GM19240 (cell line): ENCODE measurements around the gene ETFRF1.

Experiments
- DNase-seq: peaks from one replicate; pipeline ENCODE4 v3.0.0; 2011; ENCODE audit warnings: low spot score; ENCODE audit not compliant: insufficient read length

The ETFRF1 gene

DNA sequence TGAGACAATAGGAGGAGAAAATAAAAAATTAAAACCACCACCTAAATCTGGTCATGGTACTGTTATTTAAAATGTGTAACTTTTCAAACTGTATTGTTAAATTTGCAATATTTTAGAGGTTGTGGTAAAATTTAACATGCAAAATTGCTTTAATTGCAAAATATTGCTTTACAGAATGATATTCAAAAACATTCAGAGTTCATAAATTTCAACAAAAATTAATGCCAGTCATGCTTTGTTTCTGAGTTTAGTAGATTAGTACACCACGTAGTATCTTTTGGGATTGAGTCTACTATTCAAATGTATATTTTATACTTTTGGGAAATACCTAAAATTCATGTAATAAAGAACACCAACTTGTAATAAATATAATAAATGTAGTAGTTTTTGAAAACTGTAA, 18.3 kb downstream of the ETFRF1 start:
- no peak for DNase-seq

DNA sequence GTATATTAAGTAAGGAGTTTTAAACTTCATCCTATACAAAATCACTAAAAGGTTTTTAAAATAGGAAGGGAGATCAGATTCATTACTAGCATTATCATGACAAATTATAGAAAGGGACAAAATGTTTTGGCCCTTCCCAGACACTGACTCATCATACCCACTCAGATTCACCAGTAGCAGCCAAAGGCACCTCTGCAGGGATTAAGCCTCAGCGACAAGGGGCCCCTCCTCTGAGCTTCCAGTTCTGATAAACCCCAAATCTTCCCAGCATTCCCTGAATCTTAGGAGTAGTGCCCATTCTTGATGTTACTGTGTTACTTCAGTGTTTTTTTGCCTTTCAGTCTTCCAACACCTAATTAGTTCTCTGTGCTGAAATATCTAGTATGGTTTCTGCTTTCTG, 41.2 kb downstream of the ETFRF1 start:
- no peak for DNase-seq

GRCh38 chr12:25236626-25237025, 41.6 kb downstream of the ETFRF1 start:
- DNase-seq = no peak

GRCh38 chr12:25241167-25242020, 46.4 kb downstream of the ETFRF1 start:
- DNase-seq = no peak

DNA sequence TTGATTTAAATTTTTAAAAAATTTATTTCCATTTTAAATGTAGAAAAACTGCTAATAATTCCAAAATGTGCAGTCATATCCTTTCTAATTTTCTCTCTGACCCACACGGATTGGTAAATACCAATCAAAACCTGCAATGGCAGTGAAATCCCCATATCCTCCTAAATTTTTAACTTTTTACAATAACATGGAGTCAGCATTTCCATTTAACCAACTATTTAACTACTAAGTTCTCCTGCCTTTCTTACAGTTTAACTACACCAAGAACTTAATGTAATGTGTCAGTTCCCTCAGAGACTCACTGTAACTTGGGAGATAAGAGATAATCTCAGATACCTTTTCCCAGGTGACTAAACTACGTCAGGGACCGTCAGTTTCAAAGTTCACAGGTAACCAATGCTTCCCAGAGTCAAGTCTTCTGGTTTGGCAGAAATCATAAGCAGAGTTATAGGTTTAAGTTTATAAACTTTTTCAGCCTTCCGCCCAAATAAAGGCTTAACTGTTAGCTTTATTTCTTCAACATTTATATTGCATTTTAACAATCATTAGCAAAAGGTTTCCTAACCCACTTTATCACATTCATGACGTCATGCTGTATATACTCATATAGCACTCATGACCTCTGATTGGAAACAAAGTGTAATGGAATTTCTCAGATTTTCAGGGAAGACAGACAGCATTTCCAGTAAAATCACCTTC, 48.1 kb downstream of the ETFRF1 start:
- no peak for DNase-seq

GRCh38 chr12:25243680-25243990, 48.6 kb downstream of the ETFRF1 start:
- no peak for DNase-seq

GRCh38 chr12:25245491-25245890, 50.5 kb downstream of the ETFRF1 start:
- no peak for DNase-seq

DNA sequence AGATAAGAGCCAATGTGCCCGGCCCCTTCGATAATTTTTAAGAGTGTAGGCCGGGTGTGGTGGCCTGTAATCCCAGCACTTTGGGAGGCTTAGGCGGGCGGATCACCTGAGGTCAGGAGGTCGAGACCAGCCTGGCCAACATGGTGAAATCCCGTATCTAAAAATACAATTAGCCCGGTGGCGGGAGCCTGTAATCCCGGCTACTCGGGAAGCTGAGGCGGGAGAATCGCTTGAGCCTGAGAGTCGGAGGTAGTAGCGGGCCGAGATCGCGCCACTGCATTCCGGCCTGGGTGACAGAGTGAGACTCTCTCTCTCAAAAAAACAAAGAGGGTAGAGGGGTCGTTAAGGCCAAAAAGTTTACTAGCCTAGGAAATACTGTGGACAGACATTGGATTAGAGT, 53.1 kb downstream of the ETFRF1 start:
- no peak for DNase-seq

DNA sequence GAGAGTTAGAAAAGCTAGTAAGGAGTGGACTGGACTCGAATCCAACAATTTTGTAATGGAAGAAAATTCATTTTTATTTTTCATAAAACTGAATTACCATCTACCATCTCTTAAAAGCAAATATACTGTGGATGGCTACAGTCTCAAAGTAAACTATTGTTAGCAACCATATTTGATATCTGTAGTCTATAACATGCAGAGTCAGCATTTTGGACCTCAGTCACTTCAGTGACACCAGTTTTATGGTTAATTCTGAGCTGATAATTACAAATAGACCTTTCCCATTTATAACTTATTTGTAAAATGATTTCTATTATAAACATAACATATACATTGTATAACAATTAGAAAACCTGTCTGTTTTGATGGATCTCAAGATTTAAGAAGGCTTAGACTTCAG, 53.7 kb downstream of the ETFRF1 start:
- DNase-seq = no peak

DNA sequence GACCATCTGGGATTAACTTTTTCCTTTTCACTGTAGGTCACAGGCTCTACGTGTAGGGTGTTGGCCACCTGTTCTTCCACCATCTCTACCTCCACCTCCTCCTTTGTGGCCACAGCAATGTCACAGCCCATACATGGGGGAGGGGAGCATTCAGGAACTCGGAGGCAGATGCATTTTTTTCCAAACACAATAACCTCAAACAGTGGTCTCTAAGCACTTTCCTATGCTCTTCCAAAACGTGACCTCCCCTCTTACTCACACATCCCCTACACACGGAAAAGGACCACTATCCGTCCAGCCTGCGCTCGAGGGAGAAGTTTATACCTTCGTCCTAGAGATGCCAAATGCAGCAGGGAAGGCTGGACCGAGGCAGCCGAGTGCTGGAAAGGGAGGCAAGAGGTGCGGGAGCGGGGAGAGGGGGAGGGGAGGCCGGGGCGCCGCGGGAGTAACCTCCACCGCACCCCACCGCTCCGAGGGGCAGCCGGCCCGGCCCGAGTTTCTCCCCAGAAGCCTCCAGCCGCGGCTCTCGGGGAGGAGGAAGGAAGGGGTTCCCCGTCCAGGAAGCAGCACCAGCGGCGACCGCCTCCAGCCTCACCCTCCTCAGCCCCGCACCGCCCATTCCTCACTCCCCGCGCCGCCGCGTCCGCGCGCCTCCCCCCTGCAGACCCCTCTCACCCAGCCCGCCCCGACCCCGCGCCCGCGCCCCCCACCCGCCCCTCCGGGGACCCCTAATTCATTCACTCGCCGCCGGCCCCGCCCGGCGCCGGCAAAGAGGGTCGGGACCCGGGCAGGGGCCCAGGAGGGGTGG, 55.1 kb downstream of the ETFRF1 start:
- no peak for DNase-seq

GRCh38 chr12:25250744-25251730, 56.0 kb downstream of the ETFRF1 start, which contains the start of gene KRAS:
KRAS (minus strand) TSS chr12:25250929.
- DNase-seq = peak; percentile 40

DNA sequence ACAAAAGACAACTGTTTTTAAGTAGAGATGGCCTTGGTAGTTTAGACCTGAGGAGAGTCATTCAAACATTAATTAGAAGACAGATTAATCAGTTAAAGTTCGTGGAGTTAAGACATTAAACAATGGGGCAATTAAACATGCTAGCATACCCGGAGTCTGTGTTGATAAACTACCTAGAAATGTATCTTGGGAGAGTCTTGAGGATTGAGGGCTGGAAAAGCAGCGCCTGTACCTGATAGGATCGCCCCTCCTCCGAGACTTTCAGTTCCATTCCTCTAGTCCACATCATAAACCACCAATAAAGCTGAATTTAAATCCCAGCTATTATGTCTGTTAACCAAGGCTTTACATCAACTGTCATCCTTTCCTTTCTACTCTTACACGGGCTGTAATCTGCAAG, 56.7 kb downstream of the ETFRF1 start:
- no peak for DNase-seq

GRCh38 chr12:25252946-25253345, 57.9 kb downstream of the ETFRF1 start:
- no peak for DNase-seq

DNA sequence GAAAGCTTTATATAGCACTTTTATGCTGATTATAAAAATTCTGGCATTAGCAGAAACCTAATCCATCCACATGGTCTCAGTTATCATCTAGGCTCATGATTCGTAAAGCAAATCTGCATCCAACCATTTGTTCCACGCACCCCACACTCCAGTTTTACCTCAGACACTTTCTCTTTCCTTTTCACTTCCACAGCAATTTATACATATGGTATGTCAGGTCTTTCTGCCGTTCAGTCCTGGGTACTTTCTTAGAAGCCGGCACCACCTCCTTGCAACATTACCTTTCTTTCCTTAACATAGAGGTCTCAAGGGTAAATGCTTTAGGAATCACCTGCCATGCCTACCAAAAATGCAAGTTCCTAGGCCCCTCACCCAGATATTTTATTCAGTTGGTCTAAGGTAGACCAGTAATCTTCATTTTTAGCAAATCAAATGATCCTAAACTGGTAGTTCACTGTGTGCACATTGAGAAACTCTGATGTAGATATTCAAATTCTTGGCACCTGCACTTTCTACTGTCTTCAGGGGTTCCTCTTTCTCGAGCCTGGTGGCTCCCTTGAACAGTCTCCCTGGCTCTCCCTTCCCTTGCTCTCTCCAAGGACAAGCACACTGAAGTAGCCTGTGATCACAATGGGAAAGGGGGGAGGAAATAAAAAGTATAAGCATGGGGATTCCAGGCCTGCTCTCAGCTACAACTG, 58.5 kb downstream of the ETFRF1 start:
- no peak for DNase-seq

DNA sequence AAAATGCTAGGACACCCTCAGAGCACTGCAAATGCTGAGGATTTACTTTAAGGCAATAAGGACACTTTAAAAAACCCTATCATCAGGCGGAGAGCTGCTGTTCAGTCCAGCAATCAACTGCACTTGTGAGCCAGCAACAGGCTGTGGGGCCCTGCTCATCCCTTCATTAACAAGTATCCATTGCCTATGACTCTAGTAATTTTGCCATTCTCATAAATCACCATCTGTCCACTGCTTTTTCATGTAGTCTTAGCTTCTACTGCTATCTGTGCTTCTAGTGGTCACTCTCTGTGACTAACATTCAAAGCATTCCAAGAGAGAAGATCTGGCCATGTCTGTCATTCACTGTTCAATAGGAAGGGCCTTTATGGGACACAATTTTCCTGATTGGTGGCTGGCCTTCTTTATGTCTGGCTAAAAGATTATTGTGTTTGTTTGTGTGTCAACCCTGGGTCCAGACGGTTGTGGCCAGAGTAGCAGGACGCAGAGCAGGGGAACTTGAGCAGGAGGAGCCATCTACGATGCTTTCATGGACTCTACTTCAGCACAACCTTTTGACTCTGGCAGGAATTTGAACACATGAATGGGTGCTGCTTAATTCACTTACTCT, 59.3 kb downstream of the ETFRF1 start:
- no peak for DNase-seq
